Measurements from ENCODE around the gene SCUBE1. TPM values are rescaled to one million over a fixed set of nuclear protein-coding genes. Genes with fewer than 3 reads are reported as not detected.

Gene SCUBE1
- total and polyA plus RNA-seq, 2 experiments from 2014 or later = 0.81 to 3.2 TPM

DNA sequence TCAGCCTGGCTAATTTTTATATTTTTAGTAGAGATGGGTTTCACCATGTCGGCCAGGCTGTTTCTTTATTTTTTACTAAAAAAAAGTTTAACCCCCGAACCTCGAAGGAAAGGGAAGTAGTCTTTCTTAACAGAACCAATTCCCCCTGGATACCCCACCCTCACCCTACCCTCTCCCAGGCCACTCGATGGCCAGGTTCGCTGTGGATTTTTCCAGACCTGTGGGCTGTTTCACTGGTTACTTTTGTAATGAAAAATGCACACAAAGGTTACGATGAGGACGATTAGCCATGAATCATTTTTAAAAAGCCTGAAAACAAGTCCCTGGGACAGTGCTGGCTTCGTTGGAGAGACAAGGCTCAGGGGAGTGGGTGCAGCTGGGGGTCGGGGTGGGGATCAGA is 189.3 kb downstream of the SCUBE1 start:
- Mint-ChIP-seq H3K27me3 (ENCODE audit: insufficient read depth, low read depth, poor library complexity) (peaks cover 25% of the 10 kb centered on the region), H3K27ac (no peak overlapping the region), H3K9me3 (no peaks in the 10 kb centered on the region), H3K4me3 (no peak overlapping the region), H3K36me3 (ENCODE audit: low read depth) (no peaks in the 10 kb centered on the region), H3K4me1 (peaks cover 6% of the 10 kb centered on the region)
- ATAC-seq = no peak
- Histone ChIP-seq H4K20me1 (replicated peaks; ENCODE audit: insufficient read depth) (no peaks in the 10 kb centered on the region), H2AFZ (no peak overlapping the region), H3K9me2 (ENCODE audit: insufficient read depth) (no peaks in the 10 kb centered on the region), H3K36me3 (ENCODE audit: insufficient read depth) (no peaks in the 10 kb centered on the region), H3K4me2 (no peak overlapping the region), H3K27ac (ENCODE audit: low read depth) (no peak overlapping the region), H3K27me3 (ENCODE audit: insufficient read depth) (peaks cover 17% of the 10 kb centered on the region), H3K79me2 (replicated peaks; ENCODE audit: insufficient read depth) (no peaks in the 10 kb centered on the region), H3K4me3 (no peak overlapping the region), H3K4me1 (ENCODE audit: insufficient read depth) (no peaks in the 10 kb centered on the region), H3F3A (replicated peaks; ENCODE audit: low read depth) (no peaks in the 10 kb centered on the region; the same call in 1 of the 2 replicates)
- TF ChIP-seq, protein P1, sequence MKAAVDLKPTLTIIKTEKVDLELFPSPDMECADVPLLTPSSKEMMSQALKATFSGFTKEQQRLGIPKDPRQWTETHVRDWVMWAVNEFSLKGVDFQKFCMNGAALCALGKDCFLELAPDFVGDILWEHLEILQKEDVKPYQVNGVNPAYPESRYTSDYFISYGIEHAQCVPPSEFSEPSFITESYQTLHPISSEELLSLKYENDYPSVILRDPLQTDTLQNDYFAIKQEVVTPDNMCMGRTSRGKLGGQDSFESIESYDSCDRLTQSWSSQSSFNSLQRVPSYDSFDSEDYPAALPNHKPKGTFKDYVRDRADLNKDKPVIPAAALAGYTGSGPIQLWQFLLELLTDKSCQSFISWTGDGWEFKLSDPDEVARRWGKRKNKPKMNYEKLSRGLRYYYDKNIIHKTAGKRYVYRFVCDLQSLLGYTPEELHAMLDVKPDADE (IDR thresholded peaks at IDR 0.05) = no peak
- TF ChIP-seq NANOG (IDR thresholded peaks at IDR 0.05; ENCODE audit: borderline replicate concordance) = no peak
- no peak for TF ChIP-seq POLR2AphosphoS5 (IDR thresholded peaks at IDR 0.05; ENCODE audit: low read depth)
- TF ChIP-seq, protein P2, sequence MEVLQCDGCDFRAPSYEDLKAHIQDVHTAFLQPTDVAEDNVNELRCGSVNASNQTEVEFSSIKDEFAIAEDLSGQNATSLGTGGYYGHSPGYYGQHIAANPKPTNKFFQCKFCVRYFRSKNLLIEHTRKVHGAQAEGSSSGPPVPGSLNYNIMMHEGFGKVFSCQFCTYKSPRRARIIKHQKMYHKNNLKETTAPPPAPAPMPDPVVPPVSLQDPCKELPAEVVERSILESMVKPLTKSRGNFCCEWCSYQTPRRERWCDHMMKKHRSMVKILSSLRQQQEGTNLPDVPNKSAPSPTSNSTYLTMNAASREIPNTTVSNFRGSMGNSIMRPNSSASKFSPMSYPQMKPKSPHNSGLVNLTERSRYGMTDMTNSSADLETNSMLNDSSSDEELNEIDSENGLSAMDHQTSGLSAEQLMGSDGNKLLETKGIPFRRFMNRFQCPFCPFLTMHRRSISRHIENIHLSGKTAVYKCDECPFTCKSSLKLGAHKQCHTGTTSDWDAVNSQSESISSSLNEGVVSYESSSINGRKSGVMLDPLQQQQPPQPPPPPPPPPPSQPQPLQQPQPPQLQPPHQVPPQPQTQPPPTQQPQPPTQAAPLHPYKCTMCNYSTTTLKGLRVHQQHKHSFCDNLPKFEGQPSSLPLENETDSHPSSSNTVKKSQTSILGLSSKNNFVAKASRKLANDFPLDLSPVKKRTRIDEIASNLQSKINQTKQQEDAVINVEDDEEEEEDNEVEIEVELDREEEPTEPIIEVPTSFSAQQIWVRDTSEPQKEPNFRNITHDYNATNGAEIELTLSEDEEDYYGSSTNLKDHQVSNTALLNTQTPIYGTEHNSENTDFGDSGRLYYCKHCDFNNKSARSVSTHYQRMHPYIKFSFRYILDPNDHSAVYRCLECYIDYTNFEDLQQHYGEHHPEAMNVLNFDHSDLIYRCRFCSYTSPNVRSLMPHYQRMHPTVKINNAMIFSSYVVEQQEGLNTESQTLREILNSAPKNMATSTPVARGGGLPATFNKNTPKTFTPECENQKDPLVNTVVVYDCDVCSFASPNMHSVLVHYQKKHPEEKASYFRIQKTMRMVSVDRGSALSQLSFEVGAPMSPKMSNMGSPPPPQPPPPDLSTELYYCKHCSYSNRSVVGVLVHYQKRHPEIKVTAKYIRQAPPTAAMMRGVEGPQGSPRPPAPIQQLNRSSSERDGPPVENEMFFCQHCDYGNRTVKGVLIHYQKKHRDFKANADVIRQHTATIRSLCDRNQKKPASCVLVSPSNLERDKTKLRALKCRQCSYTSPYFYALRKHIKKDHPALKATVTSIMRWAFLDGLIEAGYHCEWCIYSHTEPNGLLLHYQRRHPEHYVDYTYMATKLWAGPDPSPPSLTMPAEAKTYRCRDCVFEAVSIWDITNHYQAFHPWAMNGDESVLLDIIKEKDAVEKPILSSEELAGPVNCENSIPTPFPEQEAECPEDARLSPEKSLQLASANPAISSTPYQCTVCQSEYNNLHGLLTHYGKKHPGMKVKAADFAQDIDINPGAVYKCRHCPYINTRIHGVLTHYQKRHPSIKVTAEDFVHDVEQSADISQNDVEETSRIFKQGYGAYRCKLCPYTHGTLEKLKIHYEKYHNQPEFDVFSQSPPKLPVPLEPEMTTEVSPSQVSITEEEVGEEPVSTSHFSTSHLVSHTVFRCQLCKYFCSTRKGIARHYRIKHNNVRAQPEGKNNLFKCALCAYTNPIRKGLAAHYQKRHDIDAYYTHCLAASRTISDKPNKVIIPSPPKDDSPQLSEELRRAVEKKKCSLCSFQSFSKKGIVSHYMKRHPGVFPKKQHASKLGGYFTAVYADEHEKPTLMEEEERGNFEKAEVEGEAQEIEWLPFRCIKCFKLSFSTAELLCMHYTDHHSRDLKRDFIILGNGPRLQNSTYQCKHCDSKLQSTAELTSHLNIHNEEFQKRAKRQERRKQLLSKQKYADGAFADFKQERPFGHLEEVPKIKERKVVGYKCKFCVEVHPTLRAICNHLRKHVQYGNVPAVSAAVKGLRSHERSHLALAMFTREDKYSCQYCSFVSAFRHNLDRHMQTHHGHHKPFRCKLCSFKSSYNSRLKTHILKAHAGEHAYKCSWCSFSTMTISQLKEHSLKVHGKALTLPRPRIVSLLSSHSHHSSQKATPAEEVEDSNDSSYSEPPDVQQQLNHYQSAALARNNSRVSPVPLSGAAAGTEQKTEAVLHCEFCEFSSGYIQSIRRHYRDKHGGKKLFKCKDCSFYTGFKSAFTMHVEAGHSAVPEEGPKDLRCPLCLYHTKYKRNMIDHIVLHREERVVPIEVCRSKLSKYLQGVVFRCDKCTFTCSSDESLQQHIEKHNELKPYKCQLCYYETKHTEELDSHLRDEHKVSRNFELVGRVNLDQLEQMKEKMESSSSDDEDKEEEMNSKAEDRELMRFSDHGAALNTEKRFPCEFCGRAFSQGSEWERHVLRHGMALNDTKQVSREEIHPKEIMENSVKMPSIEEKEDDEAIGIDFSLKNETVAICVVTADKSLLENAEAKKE (CRISPR knock-in tag; IDR thresholded peaks at IDR 0.05) = no peak
- TF ChIP-seq CREB1 (CRISPR knock-in tag; IDR thresholded peaks at IDR 0.05; ENCODE audit: low read depth) = no peak
- no peak for TF ChIP-seq STAT1 (IDR thresholded peaks at IDR 0.05; ENCODE audit: unreplicated experiment)
- TF ChIP-seq EZH2 (IDR thresholded peaks at IDR 0.05; ENCODE audit: low read depth, unreplicated experiment) = no peak
- no peak for TF ChIP-seq ZNF331 (CRISPR knock-in tag; IDR thresholded peaks at IDR 0.05; ENCODE audit: low read depth)
- no peak for TF ChIP-seq ZNF114 (CRISPR knock-in tag; IDR thresholded peaks at IDR 0.05)
- TF ChIP-seq JUNB (IDR thresholded peaks at IDR 0.05; ENCODE audit: unreplicated experiment) = no peak
- no peak for TF ChIP-seq EZH2phosphoT487 (IDR thresholded peaks at IDR 0.05; ENCODE audit: unreplicated experiment)
- TF ChIP-seq, protein P3, sequence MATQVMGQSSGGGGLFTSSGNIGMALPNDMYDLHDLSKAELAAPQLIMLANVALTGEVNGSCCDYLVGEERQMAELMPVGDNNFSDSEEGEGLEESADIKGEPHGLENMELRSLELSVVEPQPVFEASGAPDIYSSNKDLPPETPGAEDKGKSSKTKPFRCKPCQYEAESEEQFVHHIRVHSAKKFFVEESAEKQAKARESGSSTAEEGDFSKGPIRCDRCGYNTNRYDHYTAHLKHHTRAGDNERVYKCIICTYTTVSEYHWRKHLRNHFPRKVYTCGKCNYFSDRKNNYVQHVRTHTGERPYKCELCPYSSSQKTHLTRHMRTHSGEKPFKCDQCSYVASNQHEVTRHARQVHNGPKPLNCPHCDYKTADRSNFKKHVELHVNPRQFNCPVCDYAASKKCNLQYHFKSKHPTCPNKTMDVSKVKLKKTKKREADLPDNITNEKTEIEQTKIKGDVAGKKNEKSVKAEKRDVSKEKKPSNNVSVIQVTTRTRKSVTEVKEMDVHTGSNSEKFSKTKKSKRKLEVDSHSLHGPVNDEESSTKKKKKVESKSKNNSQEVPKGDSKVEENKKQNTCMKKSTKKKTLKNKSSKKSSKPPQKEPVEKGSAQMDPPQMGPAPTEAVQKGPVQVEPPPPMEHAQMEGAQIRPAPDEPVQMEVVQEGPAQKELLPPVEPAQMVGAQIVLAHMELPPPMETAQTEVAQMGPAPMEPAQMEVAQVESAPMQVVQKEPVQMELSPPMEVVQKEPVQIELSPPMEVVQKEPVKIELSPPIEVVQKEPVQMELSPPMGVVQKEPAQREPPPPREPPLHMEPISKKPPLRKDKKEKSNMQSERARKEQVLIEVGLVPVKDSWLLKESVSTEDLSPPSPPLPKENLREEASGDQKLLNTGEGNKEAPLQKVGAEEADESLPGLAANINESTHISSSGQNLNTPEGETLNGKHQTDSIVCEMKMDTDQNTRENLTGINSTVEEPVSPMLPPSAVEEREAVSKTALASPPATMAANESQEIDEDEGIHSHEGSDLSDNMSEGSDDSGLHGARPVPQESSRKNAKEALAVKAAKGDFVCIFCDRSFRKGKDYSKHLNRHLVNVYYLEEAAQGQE (IDR thresholded peaks at IDR 0.05; ENCODE audit: unreplicated experiment) = no peak
- TF ChIP-seq, protein P4, sequence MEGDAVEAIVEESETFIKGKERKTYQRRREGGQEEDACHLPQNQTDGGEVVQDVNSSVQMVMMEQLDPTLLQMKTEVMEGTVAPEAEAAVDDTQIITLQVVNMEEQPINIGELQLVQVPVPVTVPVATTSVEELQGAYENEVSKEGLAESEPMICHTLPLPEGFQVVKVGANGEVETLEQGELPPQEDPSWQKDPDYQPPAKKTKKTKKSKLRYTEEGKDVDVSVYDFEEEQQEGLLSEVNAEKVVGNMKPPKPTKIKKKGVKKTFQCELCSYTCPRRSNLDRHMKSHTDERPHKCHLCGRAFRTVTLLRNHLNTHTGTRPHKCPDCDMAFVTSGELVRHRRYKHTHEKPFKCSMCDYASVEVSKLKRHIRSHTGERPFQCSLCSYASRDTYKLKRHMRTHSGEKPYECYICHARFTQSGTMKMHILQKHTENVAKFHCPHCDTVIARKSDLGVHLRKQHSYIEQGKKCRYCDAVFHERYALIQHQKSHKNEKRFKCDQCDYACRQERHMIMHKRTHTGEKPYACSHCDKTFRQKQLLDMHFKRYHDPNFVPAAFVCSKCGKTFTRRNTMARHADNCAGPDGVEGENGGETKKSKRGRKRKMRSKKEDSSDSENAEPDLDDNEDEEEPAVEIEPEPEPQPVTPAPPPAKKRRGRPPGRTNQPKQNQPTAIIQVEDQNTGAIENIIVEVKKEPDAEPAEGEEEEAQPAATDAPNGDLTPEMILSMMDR (conservative IDR thresholded peaks at IDR 0.05; ENCODE audit: low read depth in 2 of 2) = no peak
- DNase-seq (ENCODE audit: low spot score) = no peak
